Smooth muscle cell (in vitro differentiated cells): ENCODE data around the gene PLA2R1. TPM values are rescaled to one million over a fixed set of nuclear protein-coding genes. Genes with fewer than 3 reads are reported as not detected.

Experiments
- DNase-seq: peaks from one replicate; lab custom pipeline; 2025; ENCODE audit not compliant: unreplicated experiment; lab: John Stamatoyannopoulos, UW
- H2AFZ ChIP-seq: fragments of 200-600 bp; sonication (generic); 2 replicates; pipeline ENCODE4 v1.6.0; 2016; ENCODE audit warnings: antibody characterized with exemption, low read depth, mild to moderate bottlenecking
- H3F3A ChIP-seq: fragments of 200-600 bp; sonication (generic); 2 replicates; pipeline ENCODE4 v1.6.0; 2017; ENCODE audit warnings: antibody characterized with exemption, low read depth
- H3K27ac ChIP-seq: fragments of 200-600 bp; sonication (generic); 2 replicates; pipeline ENCODE4 v1.5.1; 2016; ENCODE audit warnings: low read depth, mild to moderate bottlenecking
- H3K27me3 ChIP-seq: fragments of 200-600 bp; sonication (generic); 2 replicates; pipeline ENCODE4 v1.6.1; 2016; ENCODE audit warnings: low read depth, mild to moderate bottlenecking
- H3K36me3 ChIP-seq: fragments of 200-600 bp; sonication (generic); 2 replicates; pipeline ENCODE4 v1.5.1; 2016; ENCODE audit warnings: low read depth
- H3K4me1 ChIP-seq: fragments of 200-600 bp; sonication (generic); 2 replicates; pipeline ENCODE4 v1.5.1; 2016; ENCODE audit warnings: low read depth
- H3K4me2 ChIP-seq: fragments of 200-600 bp; sonication (generic); 2 replicates; pipeline ENCODE4 v1.6.0; 2016; ENCODE audit warnings: mild to moderate bottlenecking
- H3K4me3 ChIP-seq: fragments of 200-600 bp; sonication (generic); 2 replicates; pipeline ENCODE4 v1.5.1; 2016; ENCODE audit warnings: mild to moderate bottlenecking
- H3K79me2 ChIP-seq: fragments of 200-600 bp; sonication (generic); 2 replicates; pipeline ENCODE4 v1.6.0; 2016; ENCODE audit warnings: low read depth, mild to moderate bottlenecking
- H3K9ac ChIP-seq: fragments of 200-600 bp; sonication (generic); 2 replicates; pipeline ENCODE4 v1.6.0; 2016; ENCODE audit warnings: low read depth
- H3K9me3 ChIP-seq: fragments of 200-600 bp; sonication (generic); replicated peaks from 2 replicates; pipeline ENCODE4 v1.5.1; 2016; ENCODE audit warnings: low read depth
- H4K20me1 ChIP-seq: fragments of 200-600 bp; sonication (generic); 2 replicates; pipeline ENCODE4 v1.6.0; 2016; ENCODE audit warnings: low read depth
- WGBS: methylation state at CpG from one replicate; pipeline ENCODE4 v1.1.7; 2016; ENCODE audit warnings: low lambda C conversion rate; 5-methylcytosine and 5-hydroxymethylcytosine counted together
- polyA plus RNA-seq: library from polyadenylated mRNA; unstranded; fragments of >200 nt; fragmentation: Nextera tagmentation; extraction: Ambion mirVana; gene quantifications from 2 replicates; pipeline ENCODE4 v1.2.1, GENCODE V29; 2016
- total RNA-seq: library from RNA; depleted of rRNA; stranded (reverse); fragments of >200 nt; gene quantifications from 2 replicates; pipeline ENCODE4 v1.2.3, GENCODE V29; 2014
- TF ChIP-seq, protein P1 (sequence below): fragments of 200-600 bp; sonication (generic); IDR thresholded peaks from 2 replicates; pipeline ENCODE4 v1.5.1; 2017; ENCODE audit warnings: borderline replicate concordance, mild to moderate bottlenecking, antibody characterized with exemption; ENCODE audit not compliant: insufficient read depth, poor library complexity, severe bottlenecking

The PLA2R1 gene
- total and polyA plus RNA-seq, 2 experiments from 2014 or later, result 4.8 to 7.3 TPM

GRCh38 chr2:160061944-160062291 is 497 bp downstream of the PLA2R1 start:
- H3K27ac ChIP-seq, result no peak overlapping the region
- no peaks in the 10 kb centered on the region for H3K36me3 ChIP-seq
- 9% methylated on average over 18 of the region's 27 CpGs for WGBS
- no peaks in the 10 kb centered on the region for H3F3A ChIP-seq
- H3K4me1 ChIP-seq, result no peaks in the 10 kb centered on the region
- H2AFZ ChIP-seq, result peak overlapping the region; percentile 83
- TF ChIP-seq, protein P1, sequence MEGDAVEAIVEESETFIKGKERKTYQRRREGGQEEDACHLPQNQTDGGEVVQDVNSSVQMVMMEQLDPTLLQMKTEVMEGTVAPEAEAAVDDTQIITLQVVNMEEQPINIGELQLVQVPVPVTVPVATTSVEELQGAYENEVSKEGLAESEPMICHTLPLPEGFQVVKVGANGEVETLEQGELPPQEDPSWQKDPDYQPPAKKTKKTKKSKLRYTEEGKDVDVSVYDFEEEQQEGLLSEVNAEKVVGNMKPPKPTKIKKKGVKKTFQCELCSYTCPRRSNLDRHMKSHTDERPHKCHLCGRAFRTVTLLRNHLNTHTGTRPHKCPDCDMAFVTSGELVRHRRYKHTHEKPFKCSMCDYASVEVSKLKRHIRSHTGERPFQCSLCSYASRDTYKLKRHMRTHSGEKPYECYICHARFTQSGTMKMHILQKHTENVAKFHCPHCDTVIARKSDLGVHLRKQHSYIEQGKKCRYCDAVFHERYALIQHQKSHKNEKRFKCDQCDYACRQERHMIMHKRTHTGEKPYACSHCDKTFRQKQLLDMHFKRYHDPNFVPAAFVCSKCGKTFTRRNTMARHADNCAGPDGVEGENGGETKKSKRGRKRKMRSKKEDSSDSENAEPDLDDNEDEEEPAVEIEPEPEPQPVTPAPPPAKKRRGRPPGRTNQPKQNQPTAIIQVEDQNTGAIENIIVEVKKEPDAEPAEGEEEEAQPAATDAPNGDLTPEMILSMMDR, result no peak
- peak overlapping the region; percentile 89 for H3K4me3 ChIP-seq
- peak overlapping the region; percentile 90 for H3K4me2 ChIP-seq
- H3K27me3 ChIP-seq, result no peaks in the 10 kb centered on the region
- DNase-seq, result no peak
- H3K79me2 ChIP-seq, result peaks cover 3% of the 10 kb centered on the region
- no peaks in the 10 kb centered on the region for H4K20me1 ChIP-seq
- H3K9me3 ChIP-seq, result no peaks in the 10 kb centered on the region
- H3K9ac ChIP-seq, result peak overlapping the region; percentile 41

DNA sequence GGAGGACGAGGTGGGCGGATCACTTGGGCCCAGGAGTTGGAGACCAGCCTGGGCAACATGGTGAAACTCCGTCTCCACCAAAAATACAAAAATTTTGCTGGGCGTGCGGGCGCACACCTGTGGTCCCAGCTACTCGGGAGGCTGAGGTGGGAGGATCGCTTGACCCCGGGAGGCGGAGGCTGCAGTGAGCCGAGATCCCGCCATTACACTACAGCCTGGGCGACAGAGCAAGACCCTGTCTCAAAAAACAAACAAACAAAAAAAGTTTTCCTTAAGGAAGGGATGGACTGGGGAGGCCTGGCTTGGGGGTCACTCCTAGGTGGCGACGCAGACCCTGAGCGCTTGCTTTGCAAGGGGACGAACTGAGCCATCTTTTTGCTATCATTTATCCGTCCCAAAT is 882 bp downstream of the PLA2R1 start:
- no peak overlapping the region for H3K27ac ChIP-seq
- H3K79me2 ChIP-seq, result peaks cover 3% of the 10 kb centered on the region
- DNase-seq, result no peak
- TF ChIP-seq, protein P1, result no peak
- peak overlapping the region; percentile 89 for H3K4me3 ChIP-seq
- peak overlapping the region; percentile 90 for H3K4me2 ChIP-seq
- peak overlapping the region; percentile 41 for H3K9ac ChIP-seq
- H3K36me3 ChIP-seq, result no peaks in the 10 kb centered on the region
- peak overlapping the region; percentile 83 for H2AFZ ChIP-seq
- 80% methylated on average over 18 of the region's 18 CpGs for WGBS
- no peaks in the 10 kb centered on the region for H3K27me3 ChIP-seq
- no peaks in the 10 kb centered on the region for H3K9me3 ChIP-seq
- no peaks in the 10 kb centered on the region for H3K4me1 ChIP-seq
- no peaks in the 10 kb centered on the region for H4K20me1 ChIP-seq
- no peaks in the 10 kb centered on the region for H3F3A ChIP-seq

DNA sequence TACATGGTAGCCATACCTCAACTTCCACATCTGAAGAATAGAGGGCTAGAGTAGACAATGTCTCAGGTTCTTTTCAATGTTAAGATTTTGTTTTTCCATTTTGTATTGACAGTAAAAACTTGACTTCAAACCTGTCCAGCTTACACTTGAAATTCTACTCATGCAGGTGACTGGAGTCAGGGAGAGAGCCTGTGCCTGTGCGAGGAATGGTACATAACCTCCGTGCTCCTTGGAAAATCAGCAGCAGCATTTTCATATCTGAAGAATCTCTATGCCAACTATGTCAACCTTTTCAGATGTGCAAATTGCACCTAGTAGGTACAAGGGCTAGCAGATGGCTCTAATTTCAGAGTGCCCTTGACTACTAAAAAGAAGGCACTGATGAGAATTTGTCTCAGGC is 2.1 kb downstream of the PLA2R1 start:
- Histone ChIP-seq H2AFZ (no peak overlapping the region), H3K9me3 (no peaks in the 10 kb centered on the region), H3K4me1 (no peaks in the 10 kb centered on the region), H3K4me3 (no peak overlapping the region), H4K20me1 (no peaks in the 10 kb centered on the region), H3K4me2 (no peak overlapping the region), H3K36me3 (no peaks in the 10 kb centered on the region), H3F3A (no peaks in the 10 kb centered on the region), H3K27me3 (no peaks in the 10 kb centered on the region), H3K9ac (no peak overlapping the region), H3K79me2 (peaks cover 3% of the 10 kb centered on the region), H3K27ac (no peak overlapping the region)
- 93% methylated on average over 2 of the region's 2 CpGs for WGBS
- TF ChIP-seq, protein P1, result no peak
- DNase-seq, result no peak

DNA sequence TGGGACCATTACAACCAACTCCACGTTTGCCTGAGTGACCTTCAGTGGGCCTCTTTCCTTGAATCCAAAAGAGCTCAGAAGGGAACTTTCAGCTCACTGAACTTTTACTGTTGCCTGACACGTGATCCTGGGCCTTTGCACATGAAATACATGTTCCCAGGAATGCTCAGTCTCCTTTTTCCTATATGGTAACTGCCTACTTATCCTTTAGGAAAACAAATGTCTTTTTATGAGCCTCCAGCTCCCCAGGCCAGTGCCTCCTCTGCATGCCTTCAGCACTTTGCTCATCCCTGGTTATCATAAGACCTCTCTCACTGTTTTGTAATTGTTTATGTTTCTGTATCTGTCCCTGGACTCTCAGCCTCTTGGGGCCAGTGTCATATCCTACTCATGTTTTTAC is 5.1 kb downstream of the PLA2R1 start:
- no peak overlapping the region for H3K9ac ChIP-seq
- H3K4me3 ChIP-seq, result no peak overlapping the region
- H3K4me1 ChIP-seq, result no peaks in the 10 kb centered on the region
- DNase-seq, result no peak
- no peaks in the 10 kb centered on the region for H4K20me1 ChIP-seq
- TF ChIP-seq, protein P1, result no peak
- H3K79me2 ChIP-seq, result peaks cover 3% of the 10 kb centered on the region
- no peak overlapping the region for H3K27ac ChIP-seq
- H3K27me3 ChIP-seq, result no peaks in the 10 kb centered on the region
- WGBS, result 55% methylated on average over 2 of the region's 2 CpGs
- no peaks in the 10 kb centered on the region for H3F3A ChIP-seq
- no peak overlapping the region for H2AFZ ChIP-seq
- H3K4me2 ChIP-seq, result no peak overlapping the region
- H3K36me3 ChIP-seq, result no peaks in the 10 kb centered on the region
- H3K9me3 ChIP-seq, result no peaks in the 10 kb centered on the region
